K562 (cell line): ENCODE data around the gene HOXB3. TPM values are rescaled to one million over a fixed set of nuclear protein-coding genes. Genes with fewer than 3 reads are reported as not detected.
A peak's percentile ranks its signal among the peaks of the same experiment; 100 is the strongest.

Experiments
- CCNT2 ChIP-seq: IDR thresholded peaks from 2 replicates; pipeline ENCODE4 v1.6.1; 2011; ENCODE audit warnings: borderline replicate concordance, low read depth, mild to moderate bottlenecking, moderate library complexity, mixed read lengths, low read length; ENCODE audit not compliant: insufficient read length; ENCODE audit errors: extremely low read depth
- CHD2 ChIP-seq: IDR thresholded peaks from 2 replicates; pipeline ENCODE4 v1.6.1; 2011; ENCODE audit warnings: low read depth, low read length
- CREB3 ChIP-seq: fragments of 450-650 bp; conservative IDR thresholded peaks from 2 replicates; pipeline ENCODE4 v1.6.1; 2016; ENCODE audit warnings: missing genetic modification characterization, low read depth, mild to moderate bottlenecking, missing compliant biosample characterization, moderate library complexity
- ETV1 ChIP-seq: fragments of 450-650 bp; conservative IDR thresholded peaks from 2 replicates; pipeline ENCODE4 v1.6.1; 2016; ENCODE audit warnings: missing genetic modification characterization, control low read depth, low read depth, missing compliant biosample characterization
- FOXP1 ChIP-seq: sonication (generic); formaldehyde crosslinking; IDR thresholded peaks from 2 replicates; pipeline ENCODE4 v1.8.0; 2022; ENCODE audit warnings: mild to moderate bottlenecking, missing genetic modification reagents
- MAFG ChIP-seq: fragments of 450-650 bp; conservative IDR thresholded peaks from 2 replicates; pipeline ENCODE4 v1.6.1; 2016; ENCODE audit warnings: missing genetic modification characterization, missing compliant biosample characterization
- MCM3 ChIP-seq: fragments of 450-650 bp; IDR thresholded peaks from 2 replicates; pipeline ENCODE4 v1.6.1; 2016
- NFRKB ChIP-seq: fragments of 450-650 bp; IDR thresholded peaks from 2 replicates; pipeline ENCODE4 v1.6.1; 2016; ENCODE audit warnings: low read depth
- NR1H2 ChIP-seq: sonication (generic); formaldehyde crosslinking; IDR thresholded peaks from 2 replicates; pipeline ENCODE4 v1.4.0; 2020; ENCODE audit warnings: mild to moderate bottlenecking, missing genetic modification reagents
- RUNX1 ChIP-seq: sonication (generic); IDR thresholded peaks from 2 replicates; pipeline ENCODE4 v1.6.1; 2016; ENCODE audit warnings: antibody characterized with exemption, low read depth
- STAG1 ChIP-seq: sonication (generic); formaldehyde crosslinking; IDR thresholded peaks from 2 replicates; pipeline ENCODE4 v1.5.0; 2020; ENCODE audit warnings: missing genetic modification reagents, borderline replicate concordance
- TAF7 ChIP-seq: fragments of 450-650 bp; IDR thresholded peaks from 2 replicates; pipeline ENCODE4 v1.6.1; 2016; ENCODE audit warnings: missing genetic modification characterization, missing compliant biosample characterization
- TCFL5 ChIP-seq: fragments of 250-450 bp; sonication (Bioruptor Pico); conservative IDR thresholded peaks from 2 replicates; pipeline ENCODE4 v1.6.1; 2021; ENCODE audit warnings: mild to moderate bottlenecking, moderate library complexity, matching md5 sums
- UBTF ChIP-seq, 2 experiments: IDR thresholded peaks; 2 replicates each; pipeline ENCODE4 v1.6.1; 2012; ENCODE audit warnings: improper control_type of control experiment in 2 of 2, low read depth in 2 of 2, low read length in 2 of 2, borderline replicate concordance in 1 of 2
- XRCC5 ChIP-seq: fragments of 200-400 bp; formaldehyde crosslinking; IDR thresholded peaks from 2 replicates; pipeline ENCODE4 v1.6.1; 2017; ENCODE audit warnings: low read depth, mild to moderate bottlenecking, low read length
- ZNF589 ChIP-seq: fragments of 200-800 bp; sonication (Bioruptor generic); IDR thresholded peaks from 2 replicates; pipeline ENCODE4 v1.6.1; 2016; ENCODE audit warnings: low read depth, missing genetic modification characterization, missing compliant biosample characterization
- polyA plus RNA-seq, 8 experiments: library from polyadenylated mRNA; depleted of rRNA in 4 of 8; stranded (reverse) in 5 of 8; unstranded in 3 of 8; fragments of >200 nt; fragmentation: Nextera tagmentation in 2 of 8; fragmentation: Illumina TruSeq in 1 of 8; extraction: Ambion mirVana in 2 of 8; extraction: Trizol in 1 of 8; gene quantifications; 2 replicates each; pipeline versions ENCODE4 v1.2.1 to v1.2.3, GENCODE V29; 2011 to 2014; ENCODE audit warnings: inconsistent platforms in 1 of 8, missing spikeins in 1 of 8
- total RNA-seq, 7 experiments: library from RNA; depleted of rRNA in 6 of 7; stranded (reverse); fragments of >200 nt in 6 of 7; fragmentation: Illumina TruSeq in 2 of 7; extraction: Trizol in 2 of 7; gene quantifications; 2 replicates each; pipeline versions ENCODE4 v1.2.1 to v1.2.3, GENCODE V29; 2011 to 2021; ENCODE audit warnings: low replicate concordance in 1 of 7
- TF ChIP-seq, protein P1 (sequence below): fragments of 250-450 bp; sonication (Bioruptor Pico); IDR thresholded peaks from 2 replicates; pipeline ENCODE4 v1.5.0; 2021
- TF ChIP-seq, protein P2 (sequence below): fragments of 450-650 bp; IDR thresholded peaks from 2 replicates; pipeline ENCODE4 v1.6.1; 2017; ENCODE audit warnings: antibody characterized with exemption
- TF ChIP-seq, protein P3 (sequence below): fragments of 250-450 bp; sonication (Bioruptor Pico); IDR thresholded peaks from 2 replicates; pipeline ENCODE4 v1.5.0; 2020; ENCODE audit warnings: mild to moderate bottlenecking, borderline replicate concordance

The HOXB3 gene
- total and polyA plus RNA-seq, 9 of the 15 experiments (the other 6 are each of a cell fraction or from before 2014, with no cell fraction given) = 2.4 to 41.3 (median 20.2) TPM

GRCh38 chr17:48578616-48579470 is 11.2 kb downstream of the HOXB3 start (continued):
- TF ChIP-seq, protein P1, sequence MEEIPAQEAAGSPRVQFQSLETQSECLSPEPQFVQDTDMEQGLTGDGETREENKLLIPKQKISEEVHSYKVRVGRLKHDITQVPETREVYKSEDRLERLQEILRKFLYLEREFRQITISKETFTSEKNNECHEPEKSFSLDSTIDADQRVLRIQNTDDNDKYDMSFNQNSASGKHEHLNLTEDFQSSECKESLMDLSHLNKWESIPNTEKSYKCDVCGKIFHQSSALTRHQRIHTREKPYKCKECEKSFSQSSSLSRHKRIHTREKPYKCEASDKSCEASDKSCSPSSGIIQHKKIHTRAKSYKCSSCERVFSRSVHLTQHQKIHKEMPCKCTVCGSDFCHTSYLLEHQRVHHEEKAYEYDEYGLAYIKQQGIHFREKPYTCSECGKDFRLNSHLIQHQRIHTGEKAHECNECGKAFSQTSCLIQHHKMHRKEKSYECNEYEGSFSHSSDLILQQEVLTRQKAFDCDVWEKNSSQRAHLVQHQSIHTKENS (CRISPR knock-in tag) = no peak
- no peak for TF ChIP-seq ETV1 (tag)
- no peak for TF ChIP-seq CREB3 (tag)
- peak; percentile 62; the same call in 1 of the 2 replicates for TF ChIP-seq NFRKB
- no peak for TF ChIP-seq CCNT2
- TF ChIP-seq MAFG (tag) = no peak
- no peak for TF ChIP-seq STAG1 (CRISPR knock-in tag)
- no peak for TF ChIP-seq TAF7
- TF ChIP-seq ZNF589 (CRISPR knock-in tag) = no peak
- TF ChIP-seq RUNX1 = no peak
- no peak for TF ChIP-seq MCM3
- peak in 1 of 2 experiments; percentile 32; a peak in 1 of 4 replicates for TF ChIP-seq UBTF (IDR thresholded peaks at IDR 0.05; ENCODE audit: borderline replicate concordance in 1 of 2, low read depth in 2 of 2, low read length in 2 of 2)
- TF ChIP-seq, protein P2, sequence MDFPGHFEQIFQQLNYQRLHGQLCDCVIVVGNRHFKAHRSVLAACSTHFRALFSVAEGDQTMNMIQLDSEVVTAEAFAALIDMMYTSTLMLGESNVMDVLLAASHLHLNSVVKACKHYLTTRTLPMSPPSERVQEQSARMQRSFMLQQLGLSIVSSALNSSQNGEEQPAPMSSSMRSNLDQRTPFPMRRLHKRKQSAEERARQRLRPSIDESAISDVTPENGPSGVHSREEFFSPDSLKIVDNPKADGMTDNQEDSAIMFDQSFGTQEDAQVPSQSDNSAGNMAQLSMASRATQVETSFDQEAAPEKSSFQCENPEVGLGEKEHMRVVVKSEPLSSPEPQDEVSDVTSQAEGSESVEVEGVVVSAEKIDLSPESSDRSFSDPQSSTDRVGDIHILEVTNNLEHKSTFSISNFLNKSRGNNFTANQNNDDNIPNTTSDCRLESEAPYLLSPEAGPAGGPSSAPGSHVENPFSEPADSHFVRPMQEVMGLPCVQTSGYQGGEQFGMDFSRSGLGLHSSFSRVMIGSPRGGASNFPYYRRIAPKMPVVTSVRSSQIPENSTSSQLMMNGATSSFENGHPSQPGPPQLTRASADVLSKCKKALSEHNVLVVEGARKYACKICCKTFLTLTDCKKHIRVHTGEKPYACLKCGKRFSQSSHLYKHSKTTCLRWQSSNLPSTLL = no peak
- TF ChIP-seq, protein P3, sequence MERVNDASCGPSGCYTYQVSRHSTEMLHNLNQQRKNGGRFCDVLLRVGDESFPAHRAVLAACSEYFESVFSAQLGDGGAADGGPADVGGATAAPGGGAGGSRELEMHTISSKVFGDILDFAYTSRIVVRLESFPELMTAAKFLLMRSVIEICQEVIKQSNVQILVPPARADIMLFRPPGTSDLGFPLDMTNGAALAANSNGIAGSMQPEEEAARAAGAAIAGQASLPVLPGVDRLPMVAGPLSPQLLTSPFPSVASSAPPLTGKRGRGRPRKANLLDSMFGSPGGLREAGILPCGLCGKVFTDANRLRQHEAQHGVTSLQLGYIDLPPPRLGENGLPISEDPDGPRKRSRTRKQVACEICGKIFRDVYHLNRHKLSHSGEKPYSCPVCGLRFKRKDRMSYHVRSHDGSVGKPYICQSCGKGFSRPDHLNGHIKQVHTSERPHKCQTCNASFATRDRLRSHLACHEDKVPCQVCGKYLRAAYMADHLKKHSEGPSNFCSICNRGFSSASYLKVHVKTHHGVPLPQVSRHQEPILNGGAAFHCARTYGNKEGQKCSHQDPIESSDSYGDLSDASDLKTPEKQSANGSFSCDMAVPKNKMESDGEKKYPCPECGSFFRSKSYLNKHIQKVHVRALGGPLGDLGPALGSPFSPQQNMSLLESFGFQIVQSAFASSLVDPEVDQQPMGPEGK = no peak
- no peak for TF ChIP-seq XRCC5
- TF ChIP-seq NR1H2 = no peak
- no peak for TF ChIP-seq TCFL5 (CRISPR knock-in tag)
- no peak for TF ChIP-seq FOXP1 (CRISPR knock-in tag)
- 0 out of 2 replicates have a peak, but pooled peaks have one; percentile 12 for TF ChIP-seq CHD2
